HG02973 (cell line): Measurements from ENCODE around the gene CEP290.
A peak's percentile ranks its signal among the peaks of the same experiment; 100 is the strongest.
"Not testable (repeated sequence)": the region's sequence is repeated elsewhere in the genome, so short reads cannot be mapped to it uniquely, and the experiment has no call there.

ENCODE experiments used
- ATAC-seq: cut with Tn5 transposase; IDR thresholded peaks from one replicate; pipeline ENCODE4 v1.9.1; 2021; ENCODE audit warnings: moderate library complexity; ENCODE audit not compliant: unreplicated experiment

The CEP290 gene

GRCh38 chr12:88144546-88145468 lies 2.9 kb upstream of the CEP290 start:
- no peak for ATAC-seq

DNA sequence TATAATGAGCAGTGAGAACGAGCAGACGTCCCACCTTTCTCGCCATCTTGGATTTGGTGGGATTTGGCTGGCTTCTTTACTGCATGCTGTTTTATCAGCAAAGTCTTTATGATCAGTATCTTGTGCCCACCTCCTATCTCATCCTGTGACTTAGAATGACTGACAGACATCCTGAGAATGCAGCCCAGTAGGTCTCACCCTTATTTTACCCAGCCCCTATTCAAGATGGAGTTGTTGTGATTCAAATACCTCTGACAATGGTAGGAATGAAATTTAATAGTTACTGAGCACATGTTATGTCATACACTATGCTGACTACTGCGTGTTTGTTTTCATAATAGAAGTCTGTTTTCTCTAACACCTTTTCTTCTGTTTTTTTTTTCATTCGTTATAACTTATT lies 2.1 kb upstream of the CEP290 start:
- ATAC-seq: no peak

DNA sequence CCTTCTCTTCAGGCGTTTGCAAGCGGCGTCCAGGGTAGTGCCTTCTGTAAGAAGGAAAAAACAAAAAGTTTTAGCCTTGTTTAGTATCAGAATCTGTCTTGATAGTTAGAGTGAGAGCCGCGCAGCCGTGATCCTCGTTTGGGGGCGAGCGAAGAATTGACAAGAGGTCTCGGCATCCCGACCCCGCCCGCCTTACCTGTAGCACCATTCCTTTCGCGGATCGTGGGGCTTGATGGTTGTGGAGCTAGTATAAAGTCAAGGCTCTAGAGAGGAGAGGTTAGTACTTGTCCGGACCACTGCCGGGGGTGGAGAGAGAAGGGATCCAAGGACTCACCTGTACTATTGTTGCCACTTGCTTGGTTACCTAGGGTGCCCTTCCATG lies 713 bp upstream of the CEP290 start:
- peak; percentile 3 for ATAC-seq

DNA sequence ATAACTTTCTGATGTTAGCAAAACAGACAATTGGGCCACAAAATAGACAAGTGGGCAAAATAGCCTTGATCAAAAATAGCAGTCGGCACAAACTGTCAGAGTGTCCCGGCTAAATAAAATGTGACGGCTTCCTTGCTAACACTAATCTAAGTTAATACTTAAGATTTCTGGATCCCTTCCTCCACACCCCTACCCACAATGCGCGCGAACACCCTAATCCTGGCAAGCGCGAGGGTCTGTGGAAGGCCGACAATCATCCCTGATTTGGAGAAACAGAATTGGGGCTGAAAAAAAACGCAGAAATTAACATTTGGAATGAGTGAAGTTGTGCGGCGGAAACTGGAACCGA lies 489 bp downstream of the CEP290 start:
- no peak for ATAC-seq

DNA sequence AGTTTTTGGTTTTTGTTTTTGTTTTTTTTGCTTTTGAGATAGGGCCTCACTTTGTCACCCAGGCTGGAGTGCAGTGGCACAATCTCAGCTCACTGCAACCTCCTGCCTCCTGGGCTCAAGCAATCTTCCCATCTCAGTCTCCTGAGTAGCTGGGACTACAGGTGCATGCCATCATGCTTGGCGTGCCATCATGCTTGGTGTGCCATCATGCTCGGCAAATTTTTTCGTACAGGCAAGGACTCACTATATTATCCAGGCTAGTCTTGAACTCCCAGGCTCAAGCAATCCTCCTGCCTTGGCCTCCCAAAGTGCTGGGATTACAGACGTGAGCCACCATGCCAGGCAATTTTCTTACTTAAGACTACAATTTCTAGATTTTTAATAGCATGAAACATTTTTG lies 2.2 kb downstream of the CEP290 start:
- ATAC-seq: not testable (repeated sequence)

- not testable (repeated sequence) for ATAC-seq
Measured at GRCh38 chr12:88133181-88133580, 8.7 kb downstream of the CEP290 start.

- no peak for ATAC-seq
Measured at GRCh38 chr12:88132392-88132791, 9.5 kb downstream of the CEP290 start.

DNA sequence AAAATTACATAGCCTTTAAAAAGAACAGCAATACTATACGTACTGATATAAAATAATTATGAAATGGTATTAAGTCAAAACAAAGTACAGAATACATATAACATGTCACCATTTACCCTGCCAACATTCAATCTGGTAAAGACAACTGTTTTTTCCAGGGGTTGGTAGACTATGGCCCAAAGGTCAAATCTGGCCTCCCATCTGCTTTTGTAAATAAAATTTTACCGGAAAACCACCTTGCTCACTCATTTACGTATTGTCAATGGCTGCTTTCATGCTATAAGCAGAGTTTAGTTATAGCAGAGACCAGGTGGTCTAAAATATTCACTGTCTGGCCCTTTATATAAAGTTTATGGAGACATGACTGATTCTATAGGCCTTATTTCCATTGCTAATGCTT lies 14.0 kb downstream of the CEP290 start:
- ATAC-seq: no peak

DNA sequence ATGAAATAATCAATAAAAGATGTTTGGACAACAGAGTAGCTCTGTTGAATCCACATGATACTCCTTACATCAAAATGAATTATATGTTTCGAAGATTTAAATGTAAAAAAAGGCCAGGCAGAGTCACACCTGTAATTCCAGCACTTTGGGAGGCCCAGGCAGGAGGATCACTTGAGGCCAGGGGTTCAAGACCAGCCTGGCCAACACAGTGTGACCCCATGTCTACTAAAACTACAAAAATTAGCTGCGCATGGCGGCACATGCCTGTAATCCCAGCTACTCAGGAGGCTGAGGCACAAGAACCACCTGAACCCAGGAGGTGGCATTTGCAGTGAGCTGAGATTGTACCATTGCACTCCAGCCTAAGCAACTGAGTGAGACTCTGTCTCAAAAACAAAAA lies 14.8 kb downstream of the CEP290 start:
- no peak for ATAC-seq

DNA sequence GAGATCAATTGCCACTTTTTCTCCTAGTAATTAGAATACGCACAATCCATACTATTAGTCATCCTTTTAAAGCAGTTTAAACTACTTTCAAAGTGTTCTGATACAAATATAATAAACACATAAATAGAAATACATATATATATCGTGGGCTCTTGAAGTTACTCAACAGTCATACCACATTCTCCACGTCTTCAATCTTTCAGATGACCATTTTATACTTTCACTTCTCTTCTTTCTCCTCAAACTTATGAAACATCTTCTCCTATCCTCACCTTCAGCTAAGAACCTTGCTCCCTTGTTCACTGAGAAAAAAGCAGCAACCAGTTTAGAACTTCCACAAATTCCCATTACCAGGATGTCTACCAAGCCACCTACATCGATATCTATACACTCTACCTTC lies 19.2 kb downstream of the CEP290 start:
- ATAC-seq: no peak

- no peak for ATAC-seq
Measured at GRCh38 chr12:88113871-88114270, 28.0 kb downstream of the CEP290 start.

DNA sequence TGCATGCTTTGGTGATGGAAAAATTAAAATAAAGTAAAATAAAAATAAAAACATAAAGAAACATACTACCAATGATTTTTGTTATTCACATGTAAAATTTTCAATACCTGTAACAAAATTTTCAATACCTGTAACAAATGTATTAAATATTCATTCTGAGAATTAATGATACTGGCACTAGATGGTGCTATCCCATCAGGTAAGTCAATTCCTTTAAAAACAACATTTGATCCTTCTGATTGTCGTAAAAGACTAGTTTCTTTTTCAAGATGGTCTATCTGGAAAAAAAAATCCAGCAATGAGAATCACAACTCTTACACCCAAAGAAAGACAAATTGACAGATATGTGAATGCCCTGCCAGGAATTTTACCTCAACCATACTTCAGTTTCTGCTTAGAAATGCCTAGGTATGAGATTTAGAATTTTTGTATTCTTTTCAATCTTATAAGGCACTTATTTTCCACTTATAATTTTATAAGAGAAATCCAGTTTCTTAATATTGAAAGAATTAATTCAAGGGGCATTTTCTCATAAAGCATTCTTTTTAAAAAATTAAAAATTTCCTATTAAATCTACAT lies 30.7 kb downstream of the CEP290 start:
- no peak for ATAC-seq

GRCh38 chr12:88108021-88108420 lies 33.9 kb downstream of the CEP290 start:
- no peak for ATAC-seq

GRCh38 chr12:88093573-88093972 lies 48.3 kb downstream of the CEP290 start:
- no peak for ATAC-seq

DNA sequence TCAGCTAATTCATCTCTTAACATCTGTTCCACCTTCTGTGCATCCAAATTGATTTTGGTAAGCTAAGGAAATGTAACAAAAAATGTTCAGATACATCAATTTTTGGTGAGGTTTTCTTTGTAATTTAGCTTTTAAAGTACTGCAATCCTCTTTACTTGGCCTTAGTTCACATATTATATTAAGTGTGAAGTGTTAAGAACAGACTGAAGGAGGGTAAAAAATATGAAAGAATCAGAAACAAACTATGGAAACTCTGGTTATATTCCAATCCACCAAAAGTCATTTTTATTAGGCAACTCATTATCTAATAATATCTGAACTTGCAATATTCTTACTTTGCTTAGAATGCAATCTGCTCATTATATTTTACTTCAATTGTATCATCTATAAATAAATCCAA lies 49.1 kb downstream of the CEP290 start:
- ATAC-seq: no peak

DNA sequence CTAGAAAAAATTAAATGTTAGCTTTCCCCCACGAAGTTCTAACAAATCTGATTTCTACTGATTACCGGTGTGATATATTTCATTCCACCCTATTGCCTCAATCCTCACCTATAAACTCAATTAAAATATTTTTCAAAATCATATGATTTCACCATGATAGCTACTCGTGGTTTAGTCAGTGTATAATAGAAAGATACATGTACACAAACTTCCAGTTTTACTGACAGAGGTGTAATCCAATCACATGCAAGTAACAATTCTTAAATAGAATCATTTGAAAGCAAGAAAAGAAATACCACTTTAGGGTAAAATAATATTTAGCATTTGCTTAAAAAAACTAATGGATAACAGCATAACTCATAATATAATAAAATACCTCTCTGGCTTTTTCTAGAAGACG lies 57.7 kb downstream of the CEP290 start:
- ATAC-seq: no peak

DNA sequence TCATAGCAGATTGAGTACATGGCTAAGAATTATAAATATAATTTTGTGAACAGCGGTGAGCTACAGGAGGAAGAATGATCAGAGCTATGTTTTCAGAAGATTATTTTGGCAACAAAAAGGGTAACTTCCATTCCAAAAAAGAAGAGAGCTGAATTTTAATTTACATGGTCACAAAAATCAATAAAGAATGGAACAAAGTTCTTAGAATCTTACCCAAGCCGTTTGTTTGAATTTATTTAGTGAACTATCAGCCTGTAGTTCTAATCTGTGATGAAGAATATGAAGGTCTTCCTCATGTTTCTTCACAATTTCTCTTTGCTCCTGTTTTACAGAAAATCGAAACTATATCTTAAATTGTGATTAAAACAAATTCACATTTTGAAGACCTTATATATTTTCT lies 58.3 kb downstream of the CEP290 start:
- ATAC-seq: no peak

DNA sequence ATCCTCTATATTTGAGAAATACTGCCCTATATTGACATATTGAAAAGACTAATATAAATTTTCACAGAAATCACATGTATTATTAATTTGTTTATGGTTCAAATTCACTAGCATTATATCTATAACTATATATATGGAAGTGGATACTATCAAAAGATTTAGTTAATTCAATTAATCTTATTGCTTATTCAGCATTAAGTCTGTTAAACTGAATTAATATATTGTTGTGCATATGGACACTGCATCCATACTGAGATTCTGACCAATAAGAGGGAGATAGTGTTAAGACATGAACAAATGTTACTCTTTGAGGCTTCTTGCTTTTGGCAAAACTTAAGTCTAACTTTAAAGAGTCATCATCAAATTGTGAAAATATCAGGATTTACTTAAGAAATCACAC lies 60.6 kb downstream of the CEP290 start:
- no peak for ATAC-seq

GRCh38 chr12:88067301-88067700 lies 74.6 kb downstream of the CEP290 start:
- no peak for ATAC-seq

GRCh38 chr12:88063375-88063774 lies 78.5 kb downstream of the CEP290 start:
- ATAC-seq: peak; percentile 80

DNA sequence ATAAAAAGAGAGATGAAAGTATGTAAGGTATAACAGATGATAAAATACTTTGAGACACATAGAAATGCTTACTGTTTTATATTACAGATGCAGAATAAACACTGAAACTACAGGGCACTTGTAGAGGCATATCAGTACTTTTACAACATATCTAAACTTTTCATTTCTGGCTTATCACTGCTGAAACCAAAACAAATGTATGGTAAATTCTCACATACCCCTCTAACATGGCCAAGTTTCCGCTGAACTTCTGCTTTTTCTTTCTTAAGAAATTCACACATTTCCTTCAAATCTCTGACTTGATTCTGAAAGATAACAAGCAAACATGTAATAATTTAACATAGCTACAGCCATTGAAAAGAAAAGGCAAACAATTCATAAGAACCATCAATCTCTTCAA lies 79.4 kb downstream of the CEP290 start:
- ATAC-seq: peak; percentile 66

- no peak for ATAC-seq
Measured at GRCh38 chr12:88058719-88059077, 83.2 kb downstream of the CEP290 start.
